Thymus (tissue), 11 donors: ENCODE data around the gene CACNA1G. TPM values are rescaled to one million over a fixed set of nuclear protein-coding genes. Genes with fewer than 3 reads are reported as not detected.

Experiments used
- DNase-seq, 9 donors: peaks; one replicate each; pipeline ENCODE4 v3.0.0-alpha.2; 2013; ENCODE audit warnings: low spot score in 9 of 9, low read depth in 6 of 9, missing footprints in 1 of 9
- H3K27ac ChIP-seq, 2 donors: one replicate each; pipeline ENCODE4 v1.5.1; 2013; ENCODE audit warnings: control low read depth in 1 of 2, low read depth in 1 of 2, low read length in 1 of 2, mild to moderate bottlenecking in 1 of 2, moderate library complexity in 1 of 2
- H3K27me3 ChIP-seq, 2 donors: one replicate each; pipeline ENCODE4 v1.5.1; 2013; ENCODE audit warnings: low read length in 1 of 2; ENCODE audit not compliant: control insufficient read depth in 2 of 2, insufficient read depth in 1 of 2
- H3K36me3 ChIP-seq, 2 donors: one replicate each; pipeline ENCODE4 v1.5.1; 2013; ENCODE audit warnings: low read length in 1 of 2, mild to moderate bottlenecking in 1 of 2, moderate library complexity in 1 of 2; ENCODE audit not compliant: control insufficient read depth in 2 of 2, insufficient read depth in 2 of 2
- H3K4me1 ChIP-seq, 2 donors: one replicate each; pipeline ENCODE4 v1.5.1; 2013; ENCODE audit warnings: low read length in 2 of 2; ENCODE audit not compliant: control insufficient read depth in 2 of 2, insufficient read depth in 2 of 2
- H3K4me3 ChIP-seq, 2 donors: one replicate each; pipeline ENCODE4 v1.5.1; 2013; ENCODE audit warnings: low read length in 2 of 2, control low read depth in 1 of 2, mild to moderate bottlenecking in 1 of 2
- H3K9me3 ChIP-seq, 2 donors: one replicate each; pipeline ENCODE4 v1.5.1; 2013; ENCODE audit warnings: low read length in 1 of 2, mild to moderate bottlenecking in 1 of 2; ENCODE audit not compliant: control insufficient read depth in 2 of 2, insufficient read depth in 1 of 2
- WGBS: extraction: QIAGEN DNeasy Blood & Tissue Kit; methylation state at CpG from one replicate; pipeline ENCODE4 v1.1.7; 2013; 5-methylcytosine and 5-hydroxymethylcytosine counted together
- polyA plus RNA-seq: library from polyadenylated mRNA; stranded (reverse); fragments of 200-250 nt; gene quantifications from one replicate; pipeline ENCODE4 v1.2.3, GENCODE V29; 2013
- total RNA-seq: library from RNA; stranded (reverse); fragments of 120-200 nt; gene quantifications from one replicate; pipeline ENCODE4 v1.2.4, GENCODE V29; 2013
- donor health status: healthy.

The CACNA1G gene
- total and polyA plus RNA-seq, 2 donors = 0.27 to 0.38 TPM

GRCh38 chr17:50653738-50654137 lies 93.2 kb downstream of the CACNA1G start:
- Histone ChIP-seq H3K36me3 (no peaks in the 10 kb centered on the region), H3K4me3 (no peak overlapping the region), H3K27me3 (no peaks in the 10 kb centered on the region), H3K4me1 (no peaks in the 10 kb centered on the region), H3K27ac (no peak overlapping the region), H3K9me3 (no peaks in the 10 kb centered on the region)
- 96% methylated on average over 3 of the region's 3 CpGs for WGBS
- DNase-seq = no peak

- Histone ChIP-seq H3K9me3 (no peaks in the 10 kb centered on the region), H3K27me3 (no peaks in the 10 kb centered on the region), H3K36me3 (no peaks in the 10 kb centered on the region), H3K4me1 (peaks cover 0 to 6% of the 10 kb centered on the region in 2 donors), H3K27ac (no peak overlapping the region), H3K4me3 (no peak overlapping the region)
- DNase-seq = no peak
- WGBS = 96% methylated on average over 5 of the region's 5 CpGs
These were observed 96.0 kb downstream of the CACNA1G start for GRCh38 chr17:50656509-50656908.

GRCh38 chr17:50657054-50657453 lies 96.5 kb downstream of the CACNA1G start:
- no peaks in the 10 kb centered on the region for H3K9me3 ChIP-seq
- no peak overlapping the region for H3K27ac ChIP-seq
- peaks cover 0 to 9% of the 10 kb centered on the region in 2 donors for H3K4me1 ChIP-seq
- DNase-seq = no peak
- H3K27me3 ChIP-seq = no peaks in the 10 kb centered on the region
- WGBS = 97% methylated on average over 7 of the region's 7 CpGs
- no peaks in the 10 kb centered on the region for H3K36me3 ChIP-seq
- H3K4me3 ChIP-seq = no peak overlapping the region

GRCh38 chr17:50657627-50658026 lies 97.1 kb downstream of the CACNA1G start:
- no peak overlapping the region for H3K27ac ChIP-seq

GRCh38 chr17:50658616-50659015 lies 98.1 kb downstream of the CACNA1G start:
- H3K27ac ChIP-seq = no peak overlapping the region
- H3K36me3 ChIP-seq = no peaks in the 10 kb centered on the region
- peaks cover 0 to 9% of the 10 kb centered on the region in 2 donors for H3K4me1 ChIP-seq
- no peaks in the 10 kb centered on the region for H3K27me3 ChIP-seq
- WGBS = 95% methylated on average over 6 of the region's 6 CpGs
- H3K4me3 ChIP-seq = no peak overlapping the region
- no peaks in the 10 kb centered on the region for H3K9me3 ChIP-seq
- no peak for DNase-seq

More at GRCh38 chr17:50657627-50658026, 97.1 kb downstream of the CACNA1G start:
- peaks cover 0 to 9% of the 10 kb centered on the region in 2 donors for H3K4me1 ChIP-seq
- DNase-seq = no peak
- H3K36me3 ChIP-seq = no peaks in the 10 kb centered on the region
- H3K4me3 ChIP-seq = no peak overlapping the region
- H3K9me3 ChIP-seq = no peaks in the 10 kb centered on the region
- 94% methylated on average over 7 of the region's 7 CpGs for WGBS
- H3K27me3 ChIP-seq = no peaks in the 10 kb centered on the region

GRCh38 chr17:50659179-50659578 lies 98.7 kb downstream of the CACNA1G start:
- Histone ChIP-seq H3K27ac (no peak overlapping the region), H3K27me3 (no peaks in the 10 kb centered on the region), H3K4me1 (peaks cover 0 to 9% of the 10 kb centered on the region in 2 donors), H3K4me3 (no peak overlapping the region), H3K36me3 (no peaks in the 10 kb centered on the region), H3K9me3 (no peaks in the 10 kb centered on the region)
- 94% methylated on average over 10 of the region's 10 CpGs for WGBS
- DNase-seq = no peak

- 84% methylated on average over 11 of the region's 11 CpGs for WGBS
- no peak for DNase-seq
- no peaks in the 10 kb centered on the region for H3K27me3 ChIP-seq
- H3K4me3 ChIP-seq = no peak overlapping the region
- H3K36me3 ChIP-seq = no peaks in the 10 kb centered on the region
- H3K27ac ChIP-seq = no peak overlapping the region
- no peaks in the 10 kb centered on the region for H3K9me3 ChIP-seq
- peaks cover 0 to 9% of the 10 kb centered on the region in 2 donors for H3K4me1 ChIP-seq
These were observed 99.7 kb downstream of the CACNA1G start for GRCh38 chr17:50660042-50660886.

GRCh38 chr17:50660887-50661345 lies 100.4 kb downstream of the CACNA1G start:
- 98% methylated on average over 10 of the region's 10 CpGs for WGBS

GRCh38 chr17:50661348-50661747 lies 100.8 kb downstream of the CACNA1G start:
- H3K36me3 ChIP-seq = no peaks in the 10 kb centered on the region
- peaks cover 0 to 9% of the 10 kb centered on the region in 2 donors for H3K4me1 ChIP-seq
- H3K9me3 ChIP-seq = no peaks in the 10 kb centered on the region
- no peak overlapping the region for H3K27ac ChIP-seq
- no peaks in the 10 kb centered on the region for H3K27me3 ChIP-seq
- H3K4me3 ChIP-seq = no peak overlapping the region
- WGBS = 82% methylated on average over 5 of the region's 5 CpGs
- DNase-seq = no peak

More at GRCh38 chr17:50660887-50661345, 100.4 kb downstream of the CACNA1G start:
- DNase-seq = no peak
- Histone ChIP-seq H3K9me3 (no peaks in the 10 kb centered on the region), H3K4me3 (no peak overlapping the region), H3K27ac (no peak overlapping the region), H3K27me3 (no peaks in the 10 kb centered on the region), H3K4me1 (peaks cover 0 to 9% of the 10 kb centered on the region in 2 donors), H3K36me3 (no peaks in the 10 kb centered on the region)
